K562 (cell line): ENCODE measurements around the gene ST8SIA4. TPM values are rescaled to one million over a fixed set of nuclear protein-coding genes. Genes with fewer than 3 reads are reported as not detected.

Experiments used
- ATAC-seq: fragments of 200-7000 bp; cut with Tn5 transposase; 3 replicates; pipeline ENCODE4 v1.9.1; 2020; ENCODE audit warnings: moderate library complexity
- BruUV-seq: library from RNA; stranded (reverse); fragments of 400-500 nt; replicated peaks from 2 replicates; lab custom pipeline; 2021; lab: Mats Ljungman, UMichigan
- CTCF ChIA-PET: fragments of 300-600 bp; formaldehyde crosslinking; extraction: SDS; loops from one replicate; lab custom pipeline; 2021; ENCODE audit warnings: low intra/inter-chr PET ratio; lab: Yijun Ruan, JAX
- POLR2A ChIA-PET: fragments of 300-600, 350-650 bp; sonication (Branson Sonifier 250); formaldehyde crosslinking; extraction: SDS; loops from one replicate; lab custom pipeline; 2021; ENCODE audit warnings: antibody characterized with exemption, inconsistent platforms; lab: Yijun Ruan, JAX
- DNase-seq, 4 experiments: peaks; one replicate each; pipeline versions ENCODE4 v3.0.0 to v3.0.0-alpha.2; 2011 to 2018; ENCODE audit warnings: low spot score in 3 of 4, mixed read lengths in 3 of 4; ENCODE audit errors: extremely low read depth in 1 of 4
- FAIRE-seq: peaks from 2 replicates; lab custom pipeline; 2011; peaks lifted over from hg19 to GRCh38; lab: Jason Lieb, UNC
- H2AFZ ChIP-seq: 2 replicates; pipeline ENCODE4 v1.6.0; 2011; ENCODE audit warnings: low read depth, low read length, control low read depth, inconsistent platforms
- H3K27ac ChIP-seq: fragments of 200-600 bp; 3 replicates; pipeline ENCODE4 v1.8.0; 2011; ENCODE audit warnings: low read depth, mild to moderate bottlenecking, control low read depth, inconsistent platforms, low read length, moderate library complexity, mixed read lengths; ENCODE audit errors: extremely low read depth
- H3K27me3 ChIP-seq, 2 experiments: fragments of 300-600 bp in 1 of 2; 2 replicates in 1 of 2; 3 replicates in 1 of 2; pipeline versions ENCODE4 v1.6.0 to v1.8.0; 2011; ENCODE audit warnings: inconsistent platforms in 2 of 2, low read length in 2 of 2, mild to moderate bottlenecking in 1 of 2, mixed read lengths in 1 of 2, moderate library complexity in 1 of 2; ENCODE audit not compliant: control insufficient read depth in 2 of 2, insufficient read depth in 2 of 2
- H3K36me3 ChIP-seq: fragments of 300-600 bp; 3 replicates; pipeline ENCODE4 v1.8.0; 2011; ENCODE audit warnings: mild to moderate bottlenecking, low read length, inconsistent platforms; ENCODE audit not compliant: control insufficient read depth, insufficient read depth
- H3K4me1 ChIP-seq, 2 experiments: fragments of 200-600 bp in 1 of 2; replicated peaks in 1 of 2; 2 replicates in 1 of 2; 3 replicates in 1 of 2; pipeline versions ENCODE4 v1.5.1 to v1.8.0; 2011; ENCODE audit warnings: inconsistent platforms in 2 of 2, low read length in 2 of 2, mild to moderate bottlenecking in 1 of 2, mixed read lengths in 1 of 2, moderate library complexity in 1 of 2; ENCODE audit not compliant: control insufficient read depth in 2 of 2, insufficient read depth in 2 of 2
- H3K4me2 ChIP-seq: 2 replicates; pipeline ENCODE4 v1.6.1; 2011; ENCODE audit warnings: low read length, control low read depth, inconsistent platforms, mixed read lengths; ENCODE audit not compliant: insufficient read depth
- H3K4me3 ChIP-seq: fragments of 200-600 bp; sonication (generic), shearing (Covaris generic); 2 replicates; pipeline ENCODE4 v1.5.1; 2016; ENCODE audit warnings: control low read depth, inconsistent platforms
- H3K79me2 ChIP-seq: fragments of 200-600 bp; 3 replicates; pipeline ENCODE4 v1.8.0; 2011; ENCODE audit warnings: low read length, inconsistent platforms; ENCODE audit not compliant: control insufficient read depth, insufficient read depth
- H3K9ac ChIP-seq, 2 experiments: 2 replicates each; pipeline versions ENCODE4 v1.6.0 to v1.6.1; 2011; ENCODE audit warnings: low read depth in 2 of 2, low read length in 2 of 2, control low read depth in 1 of 2, inconsistent platforms in 1 of 2, mild to moderate bottlenecking in 1 of 2, mixed read lengths in 1 of 2; ENCODE audit not compliant: insufficient read depth in 1 of 2
- H3K9me1 ChIP-seq: one replicate; pipeline ENCODE4 v1.6.0; 2011; ENCODE audit warnings: inconsistent platforms, mild to moderate bottlenecking, low read length, moderate library complexity; ENCODE audit not compliant: control insufficient read depth, insufficient read depth
- H3K9me3 ChIP-seq: replicated peaks from 2 replicates; pipeline ENCODE4 v1.5.1; 2011; ENCODE audit warnings: low read depth, low read length, inconsistent platforms; ENCODE audit not compliant: control insufficient read depth, insufficient read depth
- H4K20me1 ChIP-seq: replicated peaks from 2 replicates; pipeline ENCODE4 v1.6.1; 2011; ENCODE audit warnings: low read length, inconsistent platforms, mixed read lengths; ENCODE audit not compliant: control insufficient read depth, insufficient read depth
- GABPA ChIP-seq: fragments of 200-800 bp; sonication (Bioruptor generic); conservative IDR thresholded peaks from 2 replicates; pipeline ENCODE4 v1.6.1; 2016; ENCODE audit warnings: low read depth, missing genetic modification characterization, missing compliant biosample characterization
- GABPB2 ChIP-seq: fragments of 250-450 bp; sonication (Bioruptor Pico); conservative IDR thresholded peaks from 2 replicates; pipeline ENCODE4 v1.5.1; 2021; ENCODE audit warnings: mild to moderate bottlenecking
- ILF3 ChIP-seq: fragments of 450-650 bp; IDR thresholded peaks from 2 replicates; pipeline ENCODE4 v1.6.1; 2018; ENCODE audit warnings: antibody characterized with exemption, mild to moderate bottlenecking, moderate library complexity, borderline replicate concordance
- PHB ChIP-seq: fragments of 250-450 bp; sonication (Bioruptor Pico); IDR thresholded peaks from 2 replicates; pipeline ENCODE4 v1.5.0; 2021
- PML ChIP-seq: IDR thresholded peaks from 2 replicates; pipeline ENCODE4 v1.6.1; 2012; ENCODE audit warnings: low read length, inconsistent platforms
- ZNF212 ChIP-seq: fragments of 450-650 bp; formaldehyde crosslinking; IDR thresholded peaks from 2 replicates; pipeline ENCODE4 v1.4.0; 2020; ENCODE audit warnings: mild to moderate bottlenecking
- ZNF512 ChIP-seq: IDR thresholded peaks from 2 replicates; pipeline ENCODE4 v1.6.1; 2016; ENCODE audit warnings: missing genetic modification characterization, missing compliant biosample characterization
- ZNF561 ChIP-seq: fragments of 450-650 bp; formaldehyde crosslinking; conservative IDR thresholded peaks from 2 replicates; pipeline ENCODE4 v1.4.0; 2020; ENCODE audit warnings: mild to moderate bottlenecking, moderate library complexity
- WGBS: fragments of 100-300 bp; shearing (Covaris generic); methylation state at CpG from one replicate; pipeline ENCODE4 v1.1.6; 2016; ENCODE audit warnings: low coverage, mixed read lengths; ENCODE audit not compliant: insufficient coverage; ENCODE audit errors: missing lambda C conversion rate; 5-methylcytosine and 5-hydroxymethylcytosine counted together
- in situ Hi-C: fragments of 300-500 bp; cut with MboI; formaldehyde crosslinking; loops from 4 replicates; pipeline ENCODE4 v1.15.0; 2018; ENCODE audit warnings: inconsistent platforms, mixed read lengths
- intact Hi-C: fragments of 100-400 bp; cut with micrococcal nuclease; formaldehyde crosslinking; loops from 2 replicates; pipeline ENCODE4 v1.14.2; 2022
- polyA plus RNA-seq, 8 experiments: library from polyadenylated mRNA; depleted of rRNA in 4 of 8; stranded (reverse) in 5 of 8; unstranded in 3 of 8; fragments of >200 nt; fragmentation: Nextera tagmentation in 2 of 8; fragmentation: Illumina TruSeq in 1 of 8; extraction: Ambion mirVana in 2 of 8; extraction: Trizol in 1 of 8; gene quantifications; 2 replicates each; pipeline versions ENCODE4 v1.2.1 to v1.2.3, GENCODE V29; 2011 to 2014; ENCODE audit warnings: inconsistent platforms in 1 of 8, missing spikeins in 1 of 8
- total RNA-seq, 7 experiments: library from RNA; depleted of rRNA in 6 of 7; stranded (reverse); fragments of >200 nt in 6 of 7; fragmentation: Illumina TruSeq in 2 of 7; extraction: Trizol in 2 of 7; gene quantifications; 2 replicates each; pipeline versions ENCODE4 v1.2.1 to v1.2.3, GENCODE V29; 2011 to 2021; ENCODE audit warnings: low replicate concordance in 1 of 7
- TF ChIP-seq, protein P1 (sequence below): fragments of 150-350 bp; conservative IDR thresholded peaks from 2 replicates; pipeline ENCODE4 v1.6.1; 2014; ENCODE audit warnings: low read length
- TF ChIP-seq, protein P2 (sequence below): fragments of 250-450 bp; sonication (Bioruptor Pico); IDR thresholded peaks from 2 replicates; pipeline ENCODE4 v1.4.0; 2020
- TF ChIP-seq, protein P3 (sequence below): fragments of 450-650 bp; IDR thresholded peaks from 2 replicates; pipeline ENCODE4 v1.6.1; 2016; ENCODE audit warnings: low read depth, mild to moderate bottlenecking, moderate library complexity

Gene ST8SIA4
- total and polyA plus RNA-seq, 9 of the 15 experiments (the other 6 are each of a cell fraction or from before 2014, with no cell fraction given): 0.22 to 2.0 (median 0.54) TPM

- H2AFZ ChIP-seq: no peak overlapping the region
- H3K36me3 ChIP-seq: no peaks in the 10 kb centered on the region
- H3K4me1 ChIP-seq: no peaks in the 10 kb centered on the region
- no peaks in the 10 kb centered on the region for H3K9me1 ChIP-seq
- in situ Hi-C loops: no loop called here
- TF ChIP-seq, protein P1, sequence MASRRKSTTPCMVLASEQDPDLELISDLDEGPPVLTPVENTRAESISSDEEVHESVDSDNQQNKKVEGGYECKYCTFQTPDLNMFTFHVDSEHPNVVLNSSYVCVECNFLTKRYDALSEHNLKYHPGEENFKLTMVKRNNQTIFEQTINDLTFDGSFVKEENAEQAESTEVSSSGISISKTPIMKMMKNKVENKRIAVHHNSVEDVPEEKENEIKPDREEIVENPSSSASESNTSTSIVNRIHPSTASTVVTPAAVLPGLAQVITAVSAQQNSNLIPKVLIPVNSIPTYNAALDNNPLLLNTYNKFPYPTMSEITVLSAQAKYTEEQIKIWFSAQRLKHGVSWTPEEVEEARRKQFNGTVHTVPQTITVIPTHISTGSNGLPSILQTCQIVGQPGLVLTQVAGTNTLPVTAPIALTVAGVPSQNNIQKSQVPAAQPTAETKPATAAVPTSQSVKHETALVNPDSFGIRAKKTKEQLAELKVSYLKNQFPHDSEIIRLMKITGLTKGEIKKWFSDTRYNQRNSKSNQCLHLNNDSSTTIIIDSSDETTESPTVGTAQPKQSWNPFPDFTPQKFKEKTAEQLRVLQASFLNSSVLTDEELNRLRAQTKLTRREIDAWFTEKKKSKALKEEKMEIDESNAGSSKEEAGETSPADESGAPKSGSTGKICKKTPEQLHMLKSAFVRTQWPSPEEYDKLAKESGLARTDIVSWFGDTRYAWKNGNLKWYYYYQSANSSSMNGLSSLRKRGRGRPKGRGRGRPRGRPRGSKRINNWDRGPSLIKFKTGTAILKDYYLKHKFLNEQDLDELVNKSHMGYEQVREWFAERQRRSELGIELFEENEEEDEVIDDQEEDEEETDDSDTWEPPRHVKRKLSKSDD: no peak
- TF ChIP-seq, protein P2, sequence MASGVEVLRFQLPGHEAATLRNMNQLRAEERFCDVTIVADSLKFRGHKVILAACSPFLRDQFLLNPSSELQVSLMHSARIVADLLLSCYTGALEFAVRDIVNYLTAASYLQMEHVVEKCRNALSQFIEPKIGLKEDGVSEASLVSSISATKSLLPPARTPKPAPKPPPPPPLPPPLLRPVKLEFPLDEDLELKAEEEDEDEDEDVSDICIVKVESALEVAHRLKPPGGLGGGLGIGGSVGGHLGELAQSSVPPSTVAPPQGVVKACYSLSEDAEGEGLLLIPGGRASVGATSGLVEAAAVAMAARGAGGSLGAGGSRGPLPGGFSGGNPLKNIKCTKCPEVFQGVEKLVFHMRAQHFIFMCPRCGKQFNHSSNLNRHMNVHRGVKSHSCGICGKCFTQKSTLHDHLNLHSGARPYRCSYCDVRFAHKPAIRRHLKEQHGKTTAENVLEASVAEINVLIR (CRISPR knock-in tag): no peak
- TF ChIP-seq, protein P3, sequence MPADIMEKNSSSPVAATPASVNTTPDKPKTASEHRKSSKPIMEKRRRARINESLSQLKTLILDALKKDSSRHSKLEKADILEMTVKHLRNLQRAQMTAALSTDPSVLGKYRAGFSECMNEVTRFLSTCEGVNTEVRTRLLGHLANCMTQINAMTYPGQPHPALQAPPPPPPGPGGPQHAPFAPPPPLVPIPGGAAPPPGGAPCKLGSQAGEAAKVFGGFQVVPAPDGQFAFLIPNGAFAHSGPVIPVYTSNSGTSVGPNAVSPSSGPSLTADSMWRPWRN: no peak
- TF ChIP-seq ZNF512 (tag) (no peak), GABPA (tag) (no peak), ILF3 (no peak), PML (no peak), ZNF561 (CRISPR knock-in tag) (no peak), GABPB2 (CRISPR knock-in tag) (no peak), ZNF212 (CRISPR knock-in tag) (no peak), PHB (CRISPR knock-in tag) (no peak)
- TF ChIP-seq, all 486 proteins: peak for 0
- Histone ChIP-seq H3K9ac (no peak overlapping the region), H3K27ac (no peak overlapping the region), H3K4me3 (no peak overlapping the region), H3K9me3 (no peaks in the 10 kb centered on the region), H3K27me3 (no peaks in the 10 kb centered on the region), H3K4me2 (no peak overlapping the region), H3K79me2 (no peaks in the 10 kb centered on the region), H4K20me1 (no peaks in the 10 kb centered on the region)
- intact Hi-C loops: no loop called here
- no peak for ATAC-seq
- POLR2A ChIA-PET: no interaction called here
- CTCF ChIA-PET: interaction anchor here (0.6 kb wide), 1 partner anchor 153 kb away, joined by 3 read pairs; no protein-coding TSS in a partner anchor
- BruUV-seq: no TSS peak
- no peak for FAIRE-seq
- DNase-seq: no peak
- 13% methylated on average over 5 of the region's 5 CpGs for WGBS
These were observed 144.8 kb downstream of the ST8SIA4 start for GRCh38 chr5:100758306-100758705.
